ENCODE measurements around the gene POLR1A.

- no peak for TF ChIP-seq CTCF (IDR thresholded peaks at IDR 0.05)
- TF ChIP-seq EZH2 (IDR thresholded peaks at IDR 0.05; ENCODE audit: borderline replicate concordance, insufficient read depth, low read depth, low read length, poor library complexity, severe bottlenecking) = no peak
Observed at GRCh38 chr2:86052676-86053075, 53.0 kb downstream of the POLR1A start.
